SK-N-SH (cell line): ENCODE measurements around the gene MRGPRE. TPM values are rescaled to one million over a fixed set of nuclear protein-coding genes. Genes with fewer than 3 reads are reported as not detected.

Experiments used
- CTCF ChIA-PET: fragments of 300-600, 350-600 bp; formaldehyde crosslinking; extraction: SDS; loops from one replicate; lab custom pipeline; 2021; lab: Yijun Ruan, JAX
- POLR2A ChIA-PET: fragments of 350-600 bp; sonication (Branson Sonifier 250); formaldehyde crosslinking; extraction: SDS; loops from one replicate; lab custom pipeline; 2020; ENCODE audit warnings: antibody characterized with exemption, inconsistent platforms; lab: Yijun Ruan, JAX
- DNase-seq: peaks from one replicate; pipeline ENCODE4 v3.0.0; 2012
- H2AFZ ChIP-seq: fragments of 200-600 bp; sonication (generic); 2 replicates; pipeline ENCODE4 v1.8.1; 2016; ENCODE audit warnings: antibody characterized with exemption, mild to moderate bottlenecking, low read depth
- H3F3A ChIP-seq: fragments of 200-600 bp; sonication (generic); replicated peaks from 2 replicates; pipeline ENCODE3; 2016; ENCODE audit warnings: antibody characterized with exemption, mild to moderate bottlenecking; ENCODE audit not compliant: insufficient read depth
- H3K27ac ChIP-seq, 2 experiments: fragments of 200-500 bp in 1 of 2; fragments of 200-600 bp in 1 of 2; sonication (Bioruptor generic) in 1 of 2; sonication (generic), shearing (Covaris generic) in 1 of 2; 2 replicates each; pipeline versions ENCODE4 v1.5.1 to v1.6.1; 2014 to 2016; ENCODE audit warnings: low read depth in 2 of 2, inconsistent platforms in 1 of 2, low read length in 1 of 2, mild to moderate bottlenecking in 1 of 2, mixed read lengths in 1 of 2
- H3K27me3 ChIP-seq: fragments of 200-600 bp; sonication (generic), shearing (Covaris generic); 2 replicates; pipeline ENCODE4 v1.6.1; 2016; ENCODE audit warnings: mixed run types; ENCODE audit not compliant: insufficient read depth
- H3K36me3 ChIP-seq, 2 experiments: fragments of 200-500 bp in 1 of 2; fragments of 200-600 bp in 1 of 2; sonication (Bioruptor generic) in 1 of 2; sonication (generic) in 1 of 2; replicated peaks in 1 of 2; 2 replicates each; pipeline versions ENCODE3 to v1.5.1; 2014 to 2016; ENCODE audit warnings: low read length in 1 of 2, mild to moderate bottlenecking in 1 of 2; ENCODE audit not compliant: insufficient read depth in 2 of 2, control insufficient read depth in 1 of 2
- H3K4me1 ChIP-seq, 2 experiments: fragments of 200-500 bp in 1 of 2; fragments of 200-600 bp in 1 of 2; sonication (Bioruptor generic) in 1 of 2; sonication (generic), shearing (Covaris generic) in 1 of 2; 2 replicates each; pipeline versions ENCODE4 v1.5.1 to v1.6.1; 2014 to 2016; ENCODE audit warnings: low read depth in 1 of 2, low read length in 1 of 2, mixed run types in 1 of 2; ENCODE audit not compliant: insufficient read depth in 2 of 2, control insufficient read depth in 1 of 2
- H3K4me2 ChIP-seq: fragments of 200-600 bp; sonication (generic), shearing (Covaris generic); 2 replicates; pipeline ENCODE4 v1.6.1; 2017; ENCODE audit warnings: mixed run types
- H3K4me3 ChIP-seq, 2 experiments: fragments of 200-500 bp in 1 of 2; fragments of 200-600 bp in 1 of 2; sonication (Bioruptor generic) in 1 of 2; sonication (generic), shearing (Covaris generic) in 1 of 2; 2 replicates each; pipeline versions ENCODE4 v1.5.1 to v1.8.1; 2014 to 2016; ENCODE audit warnings: low read depth in 2 of 2, inconsistent platforms in 1 of 2, low read length in 1 of 2, mild to moderate bottlenecking in 1 of 2, mixed read lengths in 1 of 2, moderate library complexity in 1 of 2
- H3K79me2 ChIP-seq: fragments of 200-600 bp; sonication (generic); 2 replicates; pipeline ENCODE4 v1.8.1; 2017; ENCODE audit warnings: mild to moderate bottlenecking; ENCODE audit not compliant: insufficient read depth
- H3K9ac ChIP-seq: fragments of 200-600 bp; sonication (generic); 2 replicates; pipeline ENCODE4 v1.6.1; 2017; ENCODE audit warnings: mixed run types
- H3K9me2 ChIP-seq: fragments of 200-600 bp; sonication (generic); 2 replicates; pipeline ENCODE4 v1.6.1; 2017; ENCODE audit warnings: mixed run types
- H3K9me3 ChIP-seq: fragments of 200-600 bp; sonication (generic); 2 replicates; pipeline ENCODE4 v1.6.1; 2017; ENCODE audit warnings: mixed run types, mild to moderate bottlenecking, moderate library complexity
- H4K20me1 ChIP-seq: fragments of 200-600 bp; sonication (generic); 2 replicates; pipeline ENCODE4 v1.6.1; 2017; ENCODE audit warnings: mild to moderate bottlenecking, mixed run types; ENCODE audit not compliant: insufficient read depth
- CHD2 ChIP-seq: fragments of 150-350 bp; IDR thresholded peaks from 2 replicates; pipeline ENCODE4 v1.6.1; 2018; ENCODE audit warnings: low read length; ENCODE audit not compliant: partially characterized antibody
- CTCF ChIP-seq: fragments of 200-600 bp; sonication (generic); IDR thresholded peaks from 2 replicates; pipeline ENCODE4 v1.6.1; 2017; ENCODE audit warnings: antibody characterized with exemption, mild to moderate bottlenecking, moderate library complexity
- EP300 ChIP-seq, 2 experiments: IDR thresholded peaks; 2 replicates each; pipeline versions ENCODE4 v1.4.0 to v1.6.1; 2012; ENCODE audit warnings: borderline replicate concordance in 1 of 2, low read depth in 1 of 2, low read length in 1 of 2
- FOXJ3 ChIP-seq: sonication (generic); formaldehyde crosslinking; IDR thresholded peaks from 2 replicates; pipeline ENCODE4 v1.5.1; 2020; ENCODE audit warnings: mild to moderate bottlenecking, missing genetic modification reagents
- FOXM1 ChIP-seq: IDR thresholded peaks from 2 replicates; pipeline ENCODE4 v1.4.0; 2012; ENCODE audit warnings: low read depth, mild to moderate bottlenecking
- GABPA ChIP-seq: IDR thresholded peaks from 2 replicates; pipeline ENCODE4 v1.4.0; 2012; ENCODE audit warnings: low read depth, mild to moderate bottlenecking
- GATA2 ChIP-seq: sonication (generic); formaldehyde crosslinking; IDR thresholded peaks from 2 replicates; pipeline ENCODE4 v1.5.0; 2020; ENCODE audit warnings: mild to moderate bottlenecking, missing genetic modification reagents
- IRF3 ChIP-seq: fragments of 150-350 bp; IDR thresholded peaks from 2 replicates; pipeline ENCODE4 v1.6.1; 2016; ENCODE audit warnings: mild to moderate bottlenecking, low read depth, low read length
- JUND ChIP-seq: IDR thresholded peaks from 2 replicates; pipeline ENCODE4 v1.4.0; 2012
- MEF2A ChIP-seq: IDR thresholded peaks from 2 replicates; pipeline ENCODE4 v1.4.0; 2012; ENCODE audit warnings: low read depth, borderline replicate concordance
- NRF1 ChIP-seq: IDR thresholded peaks from 2 replicates; pipeline ENCODE4 v1.6.1; 2012; ENCODE audit warnings: low read depth, mild to moderate bottlenecking, low read length
- RFX5 ChIP-seq: IDR thresholded peaks from 2 replicates; pipeline ENCODE4 v1.6.1; 2012; ENCODE audit warnings: mild to moderate bottlenecking, improper control_type of control experiment, low read length
- RXRA ChIP-seq: IDR thresholded peaks from 2 replicates; pipeline ENCODE4 v1.4.0; 2012; ENCODE audit warnings: low read depth, mild to moderate bottlenecking, borderline replicate concordance
- SIN3A ChIP-seq: IDR thresholded peaks from 2 replicates; pipeline ENCODE4 v1.6.1; 2012; ENCODE audit warnings: low read depth, mild to moderate bottlenecking, low read length, moderate library complexity, borderline replicate concordance
- SMC3 ChIP-seq: IDR thresholded peaks from 2 replicates; pipeline ENCODE4 v1.6.1; 2012; ENCODE audit warnings: low read depth, low read length, improper control_type of control experiment
- YY1 ChIP-seq: IDR thresholded peaks from 2 replicates; pipeline ENCODE4 v1.4.0; 2012; ENCODE audit warnings: low read depth, mild to moderate bottlenecking
- WGBS: methylation state at CpG from one replicate; pipeline ENCODE4 v1.1.6; 2017; ENCODE audit warnings: low lambda C conversion rate; 5-methylcytosine and 5-hydroxymethylcytosine counted together
- polyA plus RNA-seq, 3 experiments: library from polyadenylated mRNA; depleted of rRNA; stranded (reverse); fragments of >200 nt; gene quantifications; 2 replicates each; pipeline ENCODE4 v1.2.3, GENCODE V29; 2012
- TF ChIP-seq, protein P1 (sequence below): IDR thresholded peaks from 2 replicates; pipeline ENCODE4; 2012
- TF ChIP-seq, protein P2 (sequence below): IDR thresholded peaks from 2 replicates; pipeline ENCODE4 v1.4.0; 2012; ENCODE audit warnings: low read depth, borderline replicate concordance
- TF ChIP-seq, protein P3 (sequence below): fragments of 150-350 bp; IDR thresholded peaks from 2 replicates; pipeline ENCODE4 v1.6.1; 2017; ENCODE audit warnings: antibody characterized with exemption, low read length, low read depth, borderline replicate concordance

Gene MRGPRE
- polyA plus RNA-seq, 1 of the 3 experiments (the other 2 are of a cell fraction) = not detected

DNA sequence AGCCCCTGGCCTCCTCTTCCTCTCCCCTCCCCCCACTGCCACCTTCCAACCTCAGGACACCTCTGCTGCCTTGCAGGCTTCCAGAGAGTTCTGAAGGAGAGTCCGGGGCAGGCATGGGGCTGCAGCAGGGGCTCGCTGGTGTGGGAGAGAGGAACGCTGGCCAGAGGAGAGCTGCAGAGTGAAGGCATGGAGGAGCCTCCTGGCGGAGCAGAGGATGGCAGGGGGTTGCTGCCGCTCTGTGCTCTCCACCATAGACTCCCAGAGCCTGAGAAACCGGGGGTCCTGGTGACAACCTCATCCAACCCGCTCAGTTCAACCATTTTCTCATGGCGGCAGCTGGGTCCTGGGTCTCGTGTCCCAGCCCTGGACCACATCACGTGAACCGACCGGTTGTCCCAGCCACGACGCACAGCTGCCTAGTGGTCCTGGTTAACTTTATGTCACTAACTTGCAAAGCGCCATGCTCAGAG is 31.1 kb downstream of the MRGPRE start:
- Histone ChIP-seq H3K9me3 (no peaks in the 10 kb centered on the region), H3K9me2 (no peaks in the 10 kb centered on the region), H3K9ac (no peak overlapping the region), H3K4me1 (peaks cover 0 to 27% of the 10 kb centered on the region in 2 experiments; a peak in 1 of 4 replicates), H3K4me2 (no peak overlapping the region)
- TF ChIP-seq RXRA (no peak), NRF1 (no peak), GABPA (no peak), MEF2A (no peak), SIN3A (no peak), YY1 (no peak), GATA2 (no peak)
- TF ChIP-seq, protein P1, sequence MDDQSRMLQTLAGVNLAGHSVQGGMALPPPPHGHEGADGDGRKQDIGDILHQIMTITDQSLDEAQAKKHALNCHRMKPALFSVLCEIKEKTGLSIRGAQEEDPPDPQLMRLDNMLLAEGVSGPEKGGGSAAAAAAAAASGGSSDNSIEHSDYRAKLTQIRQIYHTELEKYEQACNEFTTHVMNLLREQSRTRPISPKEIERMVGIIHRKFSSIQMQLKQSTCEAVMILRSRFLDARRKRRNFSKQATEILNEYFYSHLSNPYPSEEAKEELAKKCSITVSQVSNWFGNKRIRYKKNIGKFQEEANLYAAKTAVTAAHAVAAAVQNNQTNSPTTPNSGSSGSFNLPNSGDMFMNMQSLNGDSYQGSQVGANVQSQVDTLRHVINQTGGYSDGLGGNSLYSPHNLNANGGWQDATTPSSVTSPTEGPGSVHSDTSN = no peak
- TF ChIP-seq, protein P2, sequence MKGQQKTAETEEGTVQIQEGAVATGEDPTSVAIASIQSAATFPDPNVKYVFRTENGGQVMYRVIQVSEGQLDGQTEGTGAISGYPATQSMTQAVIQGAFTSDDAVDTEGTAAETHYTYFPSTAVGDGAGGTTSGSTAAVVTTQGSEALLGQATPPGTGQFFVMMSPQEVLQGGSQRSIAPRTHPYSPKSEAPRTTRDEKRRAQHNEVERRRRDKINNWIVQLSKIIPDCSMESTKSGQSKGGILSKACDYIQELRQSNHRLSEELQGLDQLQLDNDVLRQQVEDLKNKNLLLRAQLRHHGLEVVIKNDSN = no peak
- TF ChIP-seq, all 33 proteins: peak for 0
- ChIA-PET POLR2A (no interaction called here), CTCF (interaction anchor here (2.1 to 2.6 kb wide), 2 partner anchors 109 to 164 kb away, joined by 5 to 7 read pairs; no protein-coding TSS in a partner anchor)
- Histone ChIP-seq H3K27ac (no peak overlapping the region), H3K27me3 (peaks cover 25% of the 10 kb centered on the region), H3F3A (no peaks in the 10 kb centered on the region), H3K36me3 (no peaks in the 10 kb centered on the region), H2AFZ (no peak overlapping the region), H3K79me2 (no peaks in the 10 kb centered on the region), H3K4me3 (no peak overlapping the region), H4K20me1 (no peaks in the 10 kb centered on the region)
- WGBS = 58% methylated on average over 7 of the region's 15 CpGs
- peak; percentile 30 for DNase-seq

GRCh38 chr11:3200388-3201111 is 31.7 kb downstream of the MRGPRE start:
- H3K4me2 ChIP-seq = no peak overlapping the region
- no peak overlapping the region for H3K27ac ChIP-seq
- ChIA-PET POLR2A (no interaction called here), CTCF (interaction anchor here (1.5 to 2.6 kb wide), 2 partner anchors 16 to 109 kb away, joined by 4 to 5 read pairs; no protein-coding TSS in a partner anchor)
- peaks cover 0 to 32% of the 10 kb centered on the region in 2 experiments; a peak in 1 of 4 replicates for H3K4me1 ChIP-seq
- H3K9me2 ChIP-seq = no peaks in the 10 kb centered on the region
- H3K79me2 ChIP-seq = no peaks in the 10 kb centered on the region
- H2AFZ ChIP-seq = no peak overlapping the region
- H3K36me3 ChIP-seq = no peaks in the 10 kb centered on the region
- DNase-seq = no peak
- no peaks in the 10 kb centered on the region for H3K9me3 ChIP-seq
- no peaks in the 10 kb centered on the region for H4K20me1 ChIP-seq
- WGBS = 48% methylated on average over 10 of the region's 12 CpGs
- H3K4me3 ChIP-seq = no peak overlapping the region
- H3K27me3 ChIP-seq = peaks cover 25% of the 10 kb centered on the region
- H3F3A ChIP-seq = no peaks in the 10 kb centered on the region
- H3K9ac ChIP-seq = no peak overlapping the region
- TF ChIP-seq CHD2 (no peak), YY1 (no peak), EP300 (IDR thresholded peaks at IDR 0.05; ENCODE audit: borderline replicate concordance in 1 of 2, low read depth in 1 of 2, low read length in 1 of 2) (no peak), FOXJ3 (no peak), CTCF (no peak), MEF2A (no peak), JUND (no peak), RFX5 (no peak), NRF1 (no peak), IRF3 (no peak), SMC3 (no peak), FOXM1 (no peak)
- TF ChIP-seq, protein P3, sequence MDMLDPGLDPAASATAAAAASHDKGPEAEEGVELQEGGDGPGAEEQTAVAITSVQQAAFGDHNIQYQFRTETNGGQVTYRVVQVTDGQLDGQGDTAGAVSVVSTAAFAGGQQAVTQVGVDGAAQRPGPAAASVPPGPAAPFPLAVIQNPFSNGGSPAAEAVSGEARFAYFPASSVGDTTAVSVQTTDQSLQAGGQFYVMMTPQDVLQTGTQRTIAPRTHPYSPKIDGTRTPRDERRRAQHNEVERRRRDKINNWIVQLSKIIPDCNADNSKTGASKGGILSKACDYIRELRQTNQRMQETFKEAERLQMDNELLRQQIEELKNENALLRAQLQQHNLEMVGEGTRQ = no peak
